DND-41 (cell line): ENCODE measurements around the gene SDSL.

Experiments
- ATAC-seq: fragments of 200-7000 bp; cut with Tn5 transposase; 3 replicates; pipeline ENCODE4 v1.9.1; 2021; ENCODE audit warnings: low read depth; ENCODE audit not compliant: insufficient read depth
- DNase-seq: peaks from one replicate; pipeline ENCODE4 v3.0.0-alpha.2; 2020
- H2AFZ ChIP-seq: 2 replicates; pipeline ENCODE4 v1.6.0; 2012; ENCODE audit warnings: low read depth, low read length
- H3K27ac ChIP-seq: 2 replicates; pipeline ENCODE4 v1.5.1; 2012; ENCODE audit warnings: low read length, inconsistent platforms
- H3K27me3 ChIP-seq: fragments of 200-600 bp; sonication (generic); 2 replicates; pipeline ENCODE4 v1.6.0; 2012; ENCODE audit warnings: low read length, mild to moderate bottlenecking, inconsistent platforms; ENCODE audit not compliant: insufficient read depth, poor library complexity
- H3K36me3 ChIP-seq: 2 replicates; pipeline ENCODE4 v1.5.1; 2012; ENCODE audit warnings: low read length, inconsistent platforms; ENCODE audit not compliant: insufficient read depth
- H3K4me1 ChIP-seq: 2 replicates; pipeline ENCODE4 v1.5.1; 2012; ENCODE audit warnings: mild to moderate bottlenecking, low read length; ENCODE audit not compliant: insufficient read depth
- H3K4me2 ChIP-seq: 2 replicates; pipeline ENCODE4 v1.6.0; 2012; ENCODE audit warnings: mild to moderate bottlenecking, moderate library complexity, low read length, inconsistent platforms; ENCODE audit not compliant: insufficient read depth
- H3K4me3 ChIP-seq, 2 experiments: fragments of 200-600 bp in 1 of 2; shearing (Covaris generic) in 1 of 2; 2 replicates each; pipeline ENCODE4 v1.5.1; 2012 to 2016; ENCODE audit warnings: inconsistent platforms in 2 of 2, low read length in 2 of 2, mild to moderate bottlenecking in 2 of 2, low read depth in 1 of 2, moderate library complexity in 1 of 2
- H3K79me2 ChIP-seq: 2 replicates; pipeline ENCODE4 v1.6.0; 2012; ENCODE audit warnings: low read length, inconsistent platforms; ENCODE audit not compliant: insufficient read depth
- H3K9ac ChIP-seq: 2 replicates; pipeline ENCODE4 v1.6.0; 2012; ENCODE audit warnings: low read depth, mild to moderate bottlenecking, inconsistent platforms, low read length, moderate library complexity
- H3K9me3 ChIP-seq: 2 replicates; pipeline ENCODE4 v1.5.1; 2012; ENCODE audit warnings: low read length, moderate library complexity, mild to moderate bottlenecking, inconsistent platforms; ENCODE audit not compliant: insufficient read depth, severe bottlenecking
- H4K20me1 ChIP-seq: 2 replicates; pipeline ENCODE4 v1.6.0; 2012; ENCODE audit warnings: low read length; ENCODE audit not compliant: insufficient read depth
- CTCF ChIP-seq: IDR thresholded peaks from 2 replicates; pipeline ENCODE4 v1.5.1; 2012; ENCODE audit warnings: borderline replicate concordance, low read length, moderate library complexity, mild to moderate bottlenecking; ENCODE audit not compliant: poor library complexity, severe bottlenecking; ENCODE audit errors: extremely low read depth
- EZH2 ChIP-seq: IDR thresholded peaks from 3 replicates; pipeline ENCODE4 v1.6.1; 2012; ENCODE audit warnings: borderline replicate concordance, low read depth, mild to moderate bottlenecking, moderate library complexity, low read length, inconsistent platforms; ENCODE audit not compliant: severe bottlenecking

The SDSL gene

GRCh38 chr12:113485330-113485729, 63.1 kb downstream of the SDSL start:
- TF ChIP-seq CTCF (no peak), EZH2 (no peak)
- H3K9ac ChIP-seq, result no peak overlapping the region
- H3K27me3 ChIP-seq, result peaks cover 7% of the 10 kb centered on the region
- H3K4me3 ChIP-seq, result no peak overlapping the region
- H3K4me1 ChIP-seq, result no peaks in the 10 kb centered on the region
- H3K27ac ChIP-seq, result no peak overlapping the region
- no peak for ATAC-seq
- no peaks in the 10 kb centered on the region for H3K9me3 ChIP-seq
- H4K20me1 ChIP-seq, result no peaks in the 10 kb centered on the region
- DNase-seq, result no peak
- no peak overlapping the region for H2AFZ ChIP-seq
- H3K4me2 ChIP-seq, result no peak overlapping the region
- no peaks in the 10 kb centered on the region for H3K36me3 ChIP-seq
- no peaks in the 10 kb centered on the region for H3K79me2 ChIP-seq

GRCh38 chr12:113486722-113487121, 64.5 kb downstream of the SDSL start:
- DNase-seq (no peak), ATAC-seq (no peak)
- Histone ChIP-seq H3K4me2 (no peak overlapping the region), H3K27ac (no peak overlapping the region), H3K79me2 (no peaks in the 10 kb centered on the region), H3K4me3 (no peak overlapping the region), H3K9me3 (no peaks in the 10 kb centered on the region), H4K20me1 (no peaks in the 10 kb centered on the region), H2AFZ (no peak overlapping the region), H3K36me3 (no peaks in the 10 kb centered on the region), H3K4me1 (no peaks in the 10 kb centered on the region), H3K9ac (no peak overlapping the region), H3K27me3 (peaks cover 7% of the 10 kb centered on the region)
- TF ChIP-seq EZH2 (no peak), CTCF (no peak)
